Fibroblast of villous mesenchyme (primary cell): ENCODE data around the gene CUL9. TPM values are rescaled to one million over a fixed set of nuclear protein-coding genes. Genes with fewer than 3 reads are reported as not detected.
"Not testable (repeated sequence)": the region's sequence is repeated elsewhere in the genome, so short reads cannot be mapped to it uniquely, and the experiment has no call there.

Experiments used
- DNase-seq: peaks from one replicate; pipeline ENCODE4 v3.0.0-alpha.2; 2010; ENCODE audit warnings: low read depth
- H3K4me3 ChIP-seq: 2 replicates; pipeline ENCODE4 v1.5.1; 2011; ENCODE audit warnings: low read depth, mild to moderate bottlenecking, low read length
- CTCF ChIP-seq: IDR thresholded peaks from 2 replicates; pipeline ENCODE4 v1.5.1; 2012; ENCODE audit warnings: low read depth, mild to moderate bottlenecking, low read length; ENCODE audit not compliant: insufficient read depth
- total RNA-seq: library from RNA; depleted of rRNA; stranded (reverse); fragments of >200 nt; gene quantifications from 2 replicates; pipeline ENCODE4 v1.2.3, GENCODE V29; 2012

CUL9 gene
- total RNA-seq: 23.3 and 27.7 TPM in 2 replicates

GRCh38 chr6:43181942-43182860 lies at the start of gene CUL9:
CUL9 (plus strand) TSS chr6:43182196; CDS start chr6:43184311, 2,115 bp downstream.
- peak within 1 kb of the TSS; percentile 68 for H3K4me3 ChIP-seq
- no peak for TF ChIP-seq CTCF
- DNase-seq: peak; percentile 74

GRCh38 chr6:43138267-43138666 lies 43.7 kb upstream of the CUL9 start:
- no peak for DNase-seq
- no peak overlapping the region for H3K4me3 ChIP-seq
- no peak for TF ChIP-seq CTCF

- H3K4me3 ChIP-seq, DNase-seq: not testable (repeated sequence)
Measured at GRCh38 chr6:43139973-43140372, 42.0 kb upstream of the CUL9 start.

- no peak for TF ChIP-seq CTCF
- H3K4me3 ChIP-seq: no peak overlapping the region
- DNase-seq: no peak
Measured at GRCh38 chr6:43141644-43142043, 40.4 kb upstream of the CUL9 start.

GRCh38 chr6:43142101-43142500 lies 39.9 kb upstream of the CUL9 start:
- DNase-seq: no peak
- no peak for TF ChIP-seq CTCF
- no peak overlapping the region for H3K4me3 ChIP-seq

- no peak overlapping the region for H3K4me3 ChIP-seq
- DNase-seq: peak; percentile 91
- peak; percentile 95 for TF ChIP-seq CTCF
Measured at GRCh38 chr6:43143235-43144128, 38.5 kb upstream of the CUL9 start.

- DNase-seq: no peak
Measured at GRCh38 chr6:43144879-43145278, 37.1 kb upstream of the CUL9 start.

More at GRCh38 chr6:43144879-43145278, 37.1 kb upstream of the CUL9 start:
- H3K4me3 ChIP-seq: no peak overlapping the region
- TF ChIP-seq CTCF: no peak
